ENCODE data around the gene TTC4. TPM values are rescaled to one million over a fixed set of nuclear protein-coding genes. Genes with fewer than 3 reads are reported as not detected.

Gene TTC4
- total and polyA plus RNA-seq, 11 donors, result 9.5 to 24.1 (median 15.2) TPM

DNA sequence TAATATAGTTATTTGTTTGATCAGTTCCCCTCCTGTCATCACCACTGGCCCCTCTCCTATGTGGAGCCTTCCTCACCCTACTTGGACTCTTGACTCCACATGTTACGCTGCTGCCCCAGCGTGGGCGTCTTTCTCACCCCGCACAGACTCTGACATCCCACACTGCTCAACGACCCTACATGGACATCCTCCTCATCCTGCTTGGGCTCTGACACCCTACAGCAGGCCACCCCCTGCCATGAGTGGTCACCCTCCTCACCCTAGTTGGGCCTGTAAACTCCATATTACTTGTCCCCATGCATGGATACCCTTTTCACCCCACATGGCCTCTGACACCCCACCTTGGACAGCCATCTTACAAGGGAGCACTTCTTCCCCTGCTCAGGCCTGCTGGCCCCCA lies 21.0 kb downstream of the TTC4 start:
- no peak overlapping the region for H3K27ac ChIP-seq
- WGBS, 4 donors, result 92 to 94% (median 93%) methylated on average over 5 of the region's 5 CpGs
- H3K4me3 ChIP-seq, result peak overlapping the region in 1 of 12 donors; percentile 0
- H3K36me3 ChIP-seq, result peaks cover 0 to 99% (median 96%) of the 10 kb centered on the region in 9 donors
- no peaks in the 10 kb centered on the region for H3K9me3 ChIP-seq
- ATAC-seq (no peak), DNase-seq (no peak)
- no peaks in the 10 kb centered on the region for H3K4me1 ChIP-seq
- no peak for TF ChIP-seq POLR2A (IDR thresholded peaks at IDR 0.05)
- TF ChIP-seq, protein P1, sequence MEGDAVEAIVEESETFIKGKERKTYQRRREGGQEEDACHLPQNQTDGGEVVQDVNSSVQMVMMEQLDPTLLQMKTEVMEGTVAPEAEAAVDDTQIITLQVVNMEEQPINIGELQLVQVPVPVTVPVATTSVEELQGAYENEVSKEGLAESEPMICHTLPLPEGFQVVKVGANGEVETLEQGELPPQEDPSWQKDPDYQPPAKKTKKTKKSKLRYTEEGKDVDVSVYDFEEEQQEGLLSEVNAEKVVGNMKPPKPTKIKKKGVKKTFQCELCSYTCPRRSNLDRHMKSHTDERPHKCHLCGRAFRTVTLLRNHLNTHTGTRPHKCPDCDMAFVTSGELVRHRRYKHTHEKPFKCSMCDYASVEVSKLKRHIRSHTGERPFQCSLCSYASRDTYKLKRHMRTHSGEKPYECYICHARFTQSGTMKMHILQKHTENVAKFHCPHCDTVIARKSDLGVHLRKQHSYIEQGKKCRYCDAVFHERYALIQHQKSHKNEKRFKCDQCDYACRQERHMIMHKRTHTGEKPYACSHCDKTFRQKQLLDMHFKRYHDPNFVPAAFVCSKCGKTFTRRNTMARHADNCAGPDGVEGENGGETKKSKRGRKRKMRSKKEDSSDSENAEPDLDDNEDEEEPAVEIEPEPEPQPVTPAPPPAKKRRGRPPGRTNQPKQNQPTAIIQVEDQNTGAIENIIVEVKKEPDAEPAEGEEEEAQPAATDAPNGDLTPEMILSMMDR (IDR thresholded peaks at IDR 0.05), result no peak
- no peaks in the 10 kb centered on the region for H3K27me3 ChIP-seq
- intact Hi-C loops (cut with DNase I), result no loop called here

DNA sequence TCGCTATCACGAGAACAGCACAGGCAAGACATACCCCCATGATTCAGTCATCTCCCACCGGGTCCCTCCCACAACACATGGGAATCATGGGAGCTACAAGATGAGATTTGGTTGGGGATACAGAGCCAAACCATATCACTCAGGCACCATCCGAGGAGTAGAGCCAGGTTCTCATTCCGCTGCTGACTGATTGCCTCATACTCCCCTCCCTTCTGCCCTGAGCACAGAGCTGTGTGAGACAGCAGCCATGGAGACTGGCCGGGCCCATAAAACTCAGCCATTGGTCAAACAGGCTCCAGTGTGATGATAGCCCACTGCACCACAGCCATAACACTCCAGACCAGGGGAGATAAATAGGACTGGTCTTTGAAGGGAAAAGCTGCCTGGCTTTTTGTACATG lies 22.6 kb downstream of the TTC4 start:
- Histone ChIP-seq H3K27ac (no peak overlapping the region), H3K36me3 (peaks cover 0 to 99% (median 93%) of the 10 kb centered on the region in 9 donors), H3K4me1 (no peaks in the 10 kb centered on the region), H3K27me3 (no peaks in the 10 kb centered on the region), H3K9me3 (no peaks in the 10 kb centered on the region), H3K4me3 (no peak overlapping the region)
- no peak for TF ChIP-seq POLR2A (IDR thresholded peaks at IDR 0.05)
- TF ChIP-seq, protein P1 (IDR thresholded peaks at IDR 0.05), result no peak
- intact Hi-C loops (cut with DNase I), result no loop called here
- no peak for DNase-seq
- no peak for ATAC-seq
- 77 to 88% (median 84%) methylated on average over 6 of the region's 6 CpGs for WGBS, 4 donors

DNA sequence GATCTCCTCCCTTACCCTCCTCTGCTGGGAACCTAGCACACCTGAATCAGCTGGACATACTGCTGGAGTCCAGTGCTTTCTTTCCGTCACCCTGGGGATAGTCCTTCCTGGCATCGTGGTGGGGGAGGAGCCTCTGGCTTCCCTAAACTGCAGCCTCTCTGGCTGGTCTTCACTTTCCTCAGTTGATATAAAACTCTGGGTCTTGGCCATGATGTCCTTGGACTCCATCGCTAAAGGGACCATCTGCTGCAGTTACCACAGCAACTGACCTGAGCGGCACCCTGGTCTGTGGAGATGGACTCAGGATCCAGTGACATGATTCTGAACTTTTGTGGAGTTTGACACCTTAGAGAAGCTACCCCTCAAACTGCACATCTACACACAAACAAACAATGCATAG lies 25.9 kb downstream of the TTC4 start:
- ATAC-seq, result no peak
- whole genome bisulfite sequencing, 4 donors, result 75 to 88% (median 86%) methylated on average over 4 of the region's 4 CpGs
- Histone ChIP-seq H3K9me3 (no peaks in the 10 kb centered on the region), H3K4me3 (no peak overlapping the region), H3K27me3 (no peaks in the 10 kb centered on the region), H3K4me1 (no peaks in the 10 kb centered on the region), H3K36me3 (peaks cover 0 to 76% (median 65%) of the 10 kb centered on the region in 9 donors), H3K27ac (no peak overlapping the region)
- TF ChIP-seq, protein P1 (IDR thresholded peaks at IDR 0.05), result no peak
- no peak for DNase-seq
- intact Hi-C loops (cut with DNase I), result no loop called here

DNA sequence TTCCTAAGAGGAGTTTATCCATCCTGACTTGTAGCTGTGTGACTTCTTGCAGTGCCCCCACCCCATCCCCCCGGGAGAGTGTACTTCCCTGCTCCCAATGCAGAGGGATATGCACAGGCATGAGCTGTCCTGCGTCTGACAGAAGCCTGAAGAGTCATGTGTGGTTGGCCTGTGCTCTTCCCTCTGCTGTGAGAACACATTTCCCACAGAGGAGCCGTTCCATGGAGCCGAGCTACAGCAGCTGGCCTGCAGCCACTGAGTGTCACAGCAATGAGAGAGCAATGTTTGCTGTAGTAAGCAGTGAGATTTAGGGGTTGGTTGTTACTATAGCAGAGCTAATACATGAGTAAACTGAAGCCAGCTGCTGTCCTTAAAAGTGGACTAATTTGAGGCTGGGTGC lies 26.6 kb downstream of the TTC4 start:
- no peaks in the 10 kb centered on the region for H3K27me3 ChIP-seq
- no peaks in the 10 kb centered on the region for H3K4me1 ChIP-seq
- H3K9me3 ChIP-seq, result no peaks in the 10 kb centered on the region
- ATAC-seq (peak in 2 of 4 donors; percentile 18 to 57), DNase-seq (peak in 1 of 5 donors; percentile 45)
- H3K4me3 ChIP-seq, result no peak overlapping the region
- TF ChIP-seq, protein P1 (IDR thresholded peaks at IDR 0.05), result no peak
- no peak for TF ChIP-seq POLR2A (IDR thresholded peaks at IDR 0.05)
- intact Hi-C loops (cut with DNase I), result no loop called here
- no peak overlapping the region for H3K27ac ChIP-seq
- H3K36me3 ChIP-seq, result peaks cover 0 to 69% (median 58%) of the 10 kb centered on the region in 9 donors
- WGBS, 4 donors, result 58 to 69% (median 60%) methylated on average over 4 of the region's 4 CpGs

Measured in heart left ventricle (tissue), 16 donors.